Stimulated activated naive CD8-positive, alpha-beta T cell treated with anti-CD3 and anti-CD28 coated beads, Interleukin-15, amount 100 ng/mL, for 72 hours (primary cell): ENCODE results near the gene MIAT.
A peak's percentile ranks its signal among the peaks of the same experiment; 100 is the strongest.

ENCODE experiments used
- ATAC-seq: fragments of 150-1000 bp; cut with Tn5 transposase; 2 replicates; pipeline ENCODE4 v1.10.0; 2021; ENCODE audit warnings: mild to moderate bottlenecking, moderate library complexity
- DNase-seq, 2 donors: peaks; one replicate each; pipeline ENCODE4 v3.0.0; 2021 to 2022
- H3K27ac Mint-ChIP-seq, 2 donors: one replicate each; pipeline ENCODE4 v1.8.0; 2022; ENCODE audit warnings: mild to moderate bottlenecking in 2 of 2, mixed read lengths in 2 of 2, moderate library complexity in 2 of 2
- H3K27me3 Mint-ChIP-seq: one replicate; pipeline ENCODE4 v1.8.0; 2022; ENCODE audit warnings: mixed read lengths
- H3K4me1 Mint-ChIP-seq: one replicate; pipeline ENCODE4 v1.8.0; 2022; ENCODE audit warnings: mild to moderate bottlenecking, mixed read lengths
- H3K4me3 Mint-ChIP-seq, 2 donors: one replicate each; pipeline ENCODE4 v1.8.0; 2022; ENCODE audit warnings: mild to moderate bottlenecking in 2 of 2, mixed read lengths in 2 of 2, moderate library complexity in 1 of 2
- H3K9me3 Mint-ChIP-seq, 2 donors: one replicate each; pipeline ENCODE4 v1.8.0; 2022; ENCODE audit warnings: mixed read lengths in 2 of 2

Gene MIAT

DNA sequence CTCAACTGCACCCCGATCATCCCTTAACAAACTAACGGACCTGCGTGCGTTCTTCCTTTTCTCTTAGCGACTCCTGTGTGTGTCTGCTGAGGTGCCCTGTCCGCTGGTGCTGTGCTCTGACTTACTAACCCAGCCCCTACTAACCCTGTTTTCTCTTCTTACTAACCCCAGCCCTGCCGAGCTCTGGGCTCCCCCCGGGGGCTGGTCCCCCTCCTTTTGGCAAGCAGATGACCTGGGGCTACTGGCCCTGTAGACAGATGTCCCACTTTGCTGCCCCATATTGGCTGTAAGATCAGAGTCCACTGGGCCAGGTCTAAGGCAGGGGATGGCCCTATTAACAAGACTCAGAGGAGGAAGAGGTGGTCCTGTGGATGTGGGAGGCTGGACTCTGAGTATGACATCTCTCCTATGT, 14.7 kb downstream of the MIAT start:
- peak overlapping the region; percentile 92 to 98 for H3K4me3 Mint-ChIP-seq
- ATAC-seq (peak; percentile 40), DNase-seq (peak in 1 of 2 donors; percentile 55)
- H3K27me3 Mint-ChIP-seq = no peaks in the 10 kb centered on the region
- H3K4me1 Mint-ChIP-seq = peaks cover 76% of the 10 kb centered on the region
- H3K9me3 Mint-ChIP-seq = no peaks in the 10 kb centered on the region
- H3K27ac Mint-ChIP-seq = peak overlapping the region; percentile 80 to 98

DNA sequence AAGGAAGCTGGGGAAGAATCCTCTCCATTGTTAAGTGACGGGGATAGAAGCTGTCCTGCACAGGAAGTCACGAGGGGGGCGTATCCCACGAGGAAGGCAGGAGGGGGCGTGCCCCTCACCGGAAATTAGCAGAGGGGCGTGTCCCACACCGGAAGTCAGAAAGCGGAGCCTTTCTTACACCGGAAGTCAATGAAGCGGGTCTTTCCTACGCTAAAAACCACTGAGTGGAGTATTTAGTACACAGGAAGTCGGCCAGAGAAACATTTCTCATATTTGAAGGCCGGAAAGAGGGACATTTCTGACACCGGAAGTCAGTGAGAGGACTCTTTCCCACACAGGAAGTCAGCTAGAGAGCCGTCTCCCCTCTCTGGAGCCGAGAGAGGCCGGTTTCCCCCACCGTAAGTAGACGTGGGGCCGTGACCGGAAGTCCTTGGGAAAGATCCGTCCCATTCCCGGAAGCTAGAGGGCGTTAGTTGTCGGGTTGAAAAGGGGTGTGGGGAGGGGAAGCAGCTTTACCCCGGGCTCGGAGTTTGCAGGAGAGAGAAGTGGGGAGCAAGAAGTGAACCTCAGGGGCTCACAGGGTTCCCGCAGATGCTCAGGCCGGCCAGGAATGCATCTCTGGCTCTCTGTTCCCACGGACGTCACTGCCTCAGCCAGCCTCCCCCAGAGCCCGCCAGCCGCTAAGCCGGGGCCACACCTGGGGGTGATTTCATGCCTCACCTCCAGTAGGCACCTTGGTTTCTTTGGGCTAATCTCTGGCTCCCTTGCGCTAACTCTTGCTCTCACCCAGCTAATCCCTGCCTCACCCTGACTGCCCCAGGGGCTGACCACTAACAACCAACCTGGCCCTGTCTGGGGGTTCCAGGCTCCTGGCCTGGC, 15.4 kb downstream of the MIAT start:
- ATAC-seq (peak; percentile 83), DNase-seq (peak; percentile 91 to 96)
- peak overlapping the region; percentile 93 to 98 for H3K27ac Mint-ChIP-seq
- H3K4me3 Mint-ChIP-seq = peak overlapping the region; percentile 92 to 98
- peaks cover 77% of the 10 kb centered on the region for H3K4me1 Mint-ChIP-seq
- no peaks in the 10 kb centered on the region for H3K27me3 Mint-ChIP-seq
- no peaks in the 10 kb centered on the region for H3K9me3 Mint-ChIP-seq

DNA sequence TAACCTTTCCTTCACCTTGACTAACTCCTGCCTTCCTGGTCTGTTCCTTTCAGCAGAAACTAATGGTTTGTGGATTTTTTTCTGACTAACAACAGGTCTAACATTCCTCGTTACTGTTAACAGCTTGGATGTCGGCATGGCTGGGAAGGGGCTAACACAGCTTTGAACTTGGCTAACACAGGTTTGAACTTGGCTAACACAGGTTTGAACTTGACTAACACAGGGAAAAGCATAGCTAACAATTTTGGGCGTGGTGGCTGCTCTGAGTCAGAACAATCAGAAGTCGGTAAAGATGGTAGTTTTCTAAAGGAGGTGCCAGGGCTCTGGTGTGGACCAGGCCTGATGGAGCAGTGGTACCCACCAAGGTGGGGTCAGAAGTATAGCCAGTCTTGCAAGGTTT, 16.1 kb downstream of the MIAT start:
- H3K4me1 Mint-ChIP-seq = peaks cover 82% of the 10 kb centered on the region
- H3K9me3 Mint-ChIP-seq = no peaks in the 10 kb centered on the region
- H3K4me3 Mint-ChIP-seq = peak overlapping the region; percentile 92 to 98
- ATAC-seq (no peak), DNase-seq (no peak)
- no peaks in the 10 kb centered on the region for H3K27me3 Mint-ChIP-seq
- H3K27ac Mint-ChIP-seq = peak overlapping the region; percentile 93 to 98

DNA sequence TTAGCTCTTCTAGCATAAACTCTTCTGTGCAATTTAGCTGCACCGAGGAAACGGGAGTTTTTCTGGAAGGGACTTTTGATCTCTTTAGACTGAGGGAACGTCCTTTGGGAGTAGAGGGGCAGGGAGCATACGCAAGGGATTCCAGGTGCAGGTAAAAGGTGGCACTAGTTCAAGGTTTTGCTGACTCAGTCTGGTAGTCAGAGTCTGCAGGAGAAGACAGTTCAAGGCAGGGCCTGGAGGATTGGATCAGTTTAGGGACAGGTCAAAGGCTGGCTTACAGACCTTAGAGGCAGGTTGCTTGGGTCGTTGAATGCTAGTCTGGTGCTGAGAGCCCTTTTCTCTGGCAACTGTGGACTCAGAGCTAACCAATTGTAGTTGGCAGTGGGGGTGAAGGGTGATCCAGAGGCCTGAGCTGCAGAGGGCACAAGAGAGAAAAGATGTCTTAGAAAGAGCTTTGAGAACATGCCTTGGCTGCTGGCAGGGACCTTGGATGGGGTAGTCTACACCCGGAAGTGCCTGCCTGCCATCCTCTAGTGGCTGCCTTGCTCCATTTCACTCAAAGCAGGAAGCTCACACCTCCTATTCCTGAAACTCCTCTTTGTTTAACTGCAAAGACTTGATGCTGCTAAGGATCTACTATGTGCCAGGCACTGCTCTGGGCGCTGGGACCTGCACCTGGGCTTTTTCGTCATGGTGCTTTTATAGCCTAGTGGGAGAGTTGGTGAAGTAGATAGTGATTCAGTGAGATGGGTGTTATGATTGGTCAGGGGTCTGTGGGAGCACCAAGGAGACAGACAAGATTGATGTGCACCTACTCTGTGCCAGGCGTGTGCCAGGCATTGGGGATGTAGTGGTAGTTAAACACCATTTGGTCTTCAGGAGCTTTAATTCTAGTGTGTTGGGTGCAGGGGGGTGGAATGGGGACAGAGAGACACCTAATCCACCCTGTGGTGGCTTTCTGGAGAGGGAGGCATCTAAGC, 17.1 kb downstream of the MIAT start:
- H3K27ac Mint-ChIP-seq = peak overlapping the region; percentile 93 to 98
- H3K4me1 Mint-ChIP-seq = peaks cover 82% of the 10 kb centered on the region
- H3K27me3 Mint-ChIP-seq = no peaks in the 10 kb centered on the region
- H3K9me3 Mint-ChIP-seq = no peaks in the 10 kb centered on the region
- ATAC-seq = no peak
- no peak for DNase-seq
- peak overlapping the region; percentile 92 to 98 for H3K4me3 Mint-ChIP-seq

DNA sequence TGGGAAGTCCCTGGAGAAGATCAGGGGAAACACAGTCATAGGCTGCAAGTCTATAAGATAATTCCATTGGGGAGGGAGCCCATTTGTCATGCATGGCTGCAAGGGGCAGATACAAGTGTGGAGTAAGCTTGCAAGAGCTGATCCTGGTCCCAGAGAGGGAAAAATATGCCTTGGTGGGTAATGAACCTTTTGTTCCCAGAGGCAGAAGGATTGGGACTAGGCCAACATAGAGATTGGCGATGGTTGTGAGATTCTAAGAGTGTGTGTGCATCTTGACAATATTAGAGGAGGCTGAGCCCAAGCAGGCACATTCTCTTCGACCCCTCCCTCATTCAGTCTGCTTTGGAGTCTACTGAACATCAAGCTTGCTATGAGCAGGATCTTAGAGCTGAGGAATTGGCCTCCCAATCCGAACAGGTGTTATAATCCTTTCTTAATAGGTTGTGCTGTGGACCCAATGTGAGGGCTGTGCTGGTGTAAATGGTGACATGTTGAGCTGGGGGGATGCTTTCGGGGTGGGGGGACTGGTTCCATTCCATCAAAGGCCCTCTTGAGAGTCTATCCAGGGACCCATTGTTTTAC, 18.4 kb downstream of the MIAT start:
- no peak for DNase-seq
- H3K27ac Mint-ChIP-seq = peak overlapping the region in 1 of 2 donors; percentile 45
- H3K9me3 Mint-ChIP-seq = no peaks in the 10 kb centered on the region
- no peak for ATAC-seq
- peaks cover 81% of the 10 kb centered on the region for H3K4me1 Mint-ChIP-seq
- H3K27me3 Mint-ChIP-seq = no peaks in the 10 kb centered on the region
- H3K4me3 Mint-ChIP-seq = peak overlapping the region in 1 of 2 donors; percentile 92

- Mint-ChIP-seq H3K27ac (peak overlapping the region in 1 of 2 donors; percentile 21), H3K27me3 (no peaks in the 10 kb centered on the region), H3K4me3 (no peak overlapping the region), H3K4me1 (peaks cover 74% of the 10 kb centered on the region), H3K9me3 (no peaks in the 10 kb centered on the region)
- DNase-seq (no peak), ATAC-seq (no peak)
Measured at GRCh38 chr22:26677217-26677616, 19.8 kb downstream of the MIAT start.

- H3K9me3 Mint-ChIP-seq = no peaks in the 10 kb centered on the region
- no peak overlapping the region for H3K27ac Mint-ChIP-seq
- DNase-seq (peak; percentile 71 to 76), ATAC-seq (peak; percentile 81)
- H3K4me1 Mint-ChIP-seq = peaks cover 76% of the 10 kb centered on the region
- no peak overlapping the region for H3K4me3 Mint-ChIP-seq
- no peaks in the 10 kb centered on the region for H3K27me3 Mint-ChIP-seq
Measured at GRCh38 chr22:26679003-26679629, 21.7 kb downstream of the MIAT start.

- DNase-seq = no peak
- H3K27ac Mint-ChIP-seq = peak overlapping the region in 1 of 2 donors; percentile 23
- peaks cover 62% of the 10 kb centered on the region for H3K4me1 Mint-ChIP-seq
Measured at GRCh38 chr22:26680485-26680884, 23.1 kb downstream of the MIAT start.

DNA sequence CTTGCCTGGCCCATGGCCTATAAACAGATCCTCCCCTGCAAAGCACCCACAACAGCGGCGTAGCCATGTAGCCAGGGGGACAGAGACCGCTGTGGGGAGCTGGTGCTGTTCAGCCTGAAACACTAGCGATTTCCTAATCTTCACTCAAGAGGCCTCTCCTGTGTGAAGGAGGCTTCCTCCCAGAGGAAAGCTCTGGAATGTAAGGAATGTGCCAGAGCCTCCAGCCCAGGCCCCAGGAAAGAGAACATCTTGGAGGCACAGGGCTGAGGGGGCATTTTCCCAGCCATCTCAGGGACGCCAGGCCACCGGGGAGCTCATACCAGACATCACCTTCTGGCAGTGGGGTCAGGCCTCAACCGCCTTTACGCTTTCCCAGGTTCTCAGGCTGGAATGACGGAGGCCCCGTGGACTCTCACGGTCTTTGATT, 24.0 kb downstream of the MIAT start:
- Mint-ChIP-seq H3K4me3 (no peak overlapping the region), H3K27ac (peak overlapping the region in 1 of 2 donors; percentile 8), H3K4me1 (peaks cover 53% of the 10 kb centered on the region), H3K27me3 (no peaks in the 10 kb centered on the region), H3K9me3 (no peaks in the 10 kb centered on the region)
- ATAC-seq = no peak
- DNase-seq = no peak

More at GRCh38 chr22:26680485-26680884, 23.1 kb downstream of the MIAT start:
- no peak overlapping the region for H3K4me3 Mint-ChIP-seq
- no peak for ATAC-seq
- H3K27me3 Mint-ChIP-seq = no peaks in the 10 kb centered on the region
- no peaks in the 10 kb centered on the region for H3K9me3 Mint-ChIP-seq

- no peak for DNase-seq
- Mint-ChIP-seq H3K27me3 (no peaks in the 10 kb centered on the region), H3K27ac (no peak overlapping the region)
Measured at GRCh38 chr22:26684168-26684567, 26.8 kb downstream of the MIAT start.

GRCh38 chr22:26685601-26686000, 28.2 kb downstream of the MIAT start:
- peaks cover 30% of the 10 kb centered on the region for H3K4me1 Mint-ChIP-seq
- ATAC-seq = no peak

More at GRCh38 chr22:26684168-26684567, 26.8 kb downstream of the MIAT start:
- Mint-ChIP-seq H3K9me3 (no peaks in the 10 kb centered on the region), H3K4me3 (no peak overlapping the region), H3K4me1 (peaks cover 43% of the 10 kb centered on the region)
- ATAC-seq = no peak

DNA sequence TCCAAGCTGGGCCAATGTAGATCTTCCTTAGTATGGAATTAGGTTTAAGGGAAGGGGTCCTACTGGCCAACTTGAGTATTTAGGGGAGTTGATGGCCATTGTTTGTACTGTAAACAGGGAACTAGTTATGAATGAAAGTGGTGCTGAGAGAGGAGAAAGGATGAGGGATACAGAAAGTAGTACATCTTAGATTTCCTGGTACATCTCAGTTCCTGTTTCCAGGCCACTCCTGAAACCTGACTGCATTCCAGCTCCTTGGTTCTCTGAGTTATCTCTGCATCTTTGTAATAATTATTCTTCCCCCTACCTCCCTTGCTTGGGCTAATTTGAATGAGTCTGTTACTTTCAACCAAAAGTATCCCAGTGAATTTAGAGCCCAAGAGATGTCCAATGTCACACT, 30.1 kb downstream of the MIAT start:
- H3K27me3 Mint-ChIP-seq = no peaks in the 10 kb centered on the region
- H3K4me1 Mint-ChIP-seq = peaks cover 40% of the 10 kb centered on the region
- no peak for ATAC-seq
- H3K27ac Mint-ChIP-seq = no peak overlapping the region
- no peak overlapping the region for H3K4me3 Mint-ChIP-seq
- DNase-seq = no peak
- H3K9me3 Mint-ChIP-seq = no peaks in the 10 kb centered on the region

More at GRCh38 chr22:26685601-26686000, 28.2 kb downstream of the MIAT start:
- Mint-ChIP-seq H3K27me3 (no peaks in the 10 kb centered on the region), H3K27ac (peak overlapping the region in 1 of 2 donors; percentile 40), H3K9me3 (no peaks in the 10 kb centered on the region), H3K4me3 (no peak overlapping the region)
- no peak for DNase-seq

GRCh38 chr22:26689513-26690301, 32.3 kb downstream of the MIAT start:
- no peak overlapping the region for H3K4me3 Mint-ChIP-seq
- H3K9me3 Mint-ChIP-seq = no peaks in the 10 kb centered on the region
- ATAC-seq (no peak), DNase-seq (no peak)
- H3K27me3 Mint-ChIP-seq = no peaks in the 10 kb centered on the region
- H3K27ac Mint-ChIP-seq = no peak overlapping the region
- H3K4me1 Mint-ChIP-seq = peaks cover 31% of the 10 kb centered on the region

DNA sequence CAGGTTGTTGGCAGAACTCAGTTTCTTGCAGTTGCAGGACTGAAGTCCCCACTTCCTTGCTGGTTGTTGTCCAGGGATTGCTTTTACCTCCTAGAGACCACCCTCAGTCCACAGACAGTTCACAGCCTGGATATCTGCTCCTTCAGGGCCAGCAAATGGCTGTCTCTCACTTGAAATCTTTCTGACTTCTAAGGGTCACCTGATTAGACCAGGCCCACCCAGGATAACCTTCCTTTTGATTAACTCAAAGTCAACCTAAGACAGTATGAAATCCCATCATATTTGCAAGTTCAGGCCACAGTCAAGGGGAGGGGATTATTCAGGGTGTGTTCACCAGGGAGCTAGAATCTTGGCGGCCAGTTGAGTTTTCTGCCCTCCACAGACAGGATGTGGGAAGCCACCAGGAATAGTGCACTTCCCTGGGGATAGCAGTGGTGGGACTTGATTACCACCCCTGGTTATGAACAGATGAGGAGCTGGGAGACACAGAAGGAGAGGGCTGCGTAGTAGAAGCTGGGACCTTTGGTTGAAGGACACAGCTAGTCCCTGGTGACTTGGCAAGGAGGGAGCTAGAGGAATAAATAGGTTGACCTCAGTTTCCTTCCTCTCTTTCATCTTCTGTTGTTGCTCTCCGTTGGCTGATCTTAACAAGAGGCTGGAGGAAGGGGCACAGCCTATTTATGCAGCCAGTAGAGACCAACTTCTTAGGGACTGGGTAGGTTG, 33.4 kb downstream of the MIAT start:
- Mint-ChIP-seq H3K27ac (peak overlapping the region; percentile 38 to 66), H3K4me3 (peak overlapping the region in 1 of 2 donors; percentile 6), H3K9me3 (no peaks in the 10 kb centered on the region), H3K27me3 (no peaks in the 10 kb centered on the region), H3K4me1 (peaks cover 31% of the 10 kb centered on the region)
- ATAC-seq = no peak
- DNase-seq = no peak
